Measurements from ENCODE around the gene UGP2. TPM values are rescaled to one million over a fixed set of nuclear protein-coding genes. Genes with fewer than 3 reads are reported as not detected.

Gene UGP2
- total and polyA plus RNA-seq, 10 of the 15 experiments (the other 5 are each of a cell fraction or from before 2014, with no cell fraction given) = 40.8 to 98.3 (median 76.1) TPM

DNA sequence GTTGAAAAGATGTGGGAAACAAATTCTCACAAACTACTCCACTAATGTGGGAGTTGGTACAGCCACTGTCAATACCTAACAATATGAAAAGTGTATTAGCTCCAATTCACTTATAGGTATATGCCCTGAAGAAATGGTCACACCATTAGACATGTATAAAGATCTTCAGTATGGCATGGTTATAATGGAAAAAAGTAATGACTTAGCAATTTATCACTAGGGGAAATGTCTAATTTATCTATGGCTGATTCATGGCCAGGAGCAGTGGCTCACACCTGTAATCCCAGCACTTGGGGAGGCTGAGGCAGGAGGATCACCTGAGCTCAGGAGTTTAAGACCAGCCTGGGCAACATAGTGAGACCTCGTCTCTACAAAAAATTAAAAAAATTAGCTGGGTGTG is 52.5 kb downstream of the UGP2 start:
- Histone ChIP-seq H3K4me2 (ENCODE audit: control insufficient read depth, insufficient read depth) (no peak overlapping the region), H3K9ac (ENCODE audit: control insufficient read depth, insufficient read depth, low read length) (no peak overlapping the region), H3K27ac (ENCODE audit: control insufficient read depth, insufficient read depth) (no peak overlapping the region), H3K36me3 (ENCODE audit: control insufficient read depth in 2 of 2, insufficient read depth in 2 of 2, low read length in 1 of 2) (peaks cover 3 to 23% of the 10 kb centered on the region in 2 experiments), H3K4me1 (ENCODE audit: control insufficient read depth, insufficient read depth, low read length) (no peaks in the 10 kb centered on the region), H3K79me2 (ENCODE audit: control insufficient read depth, insufficient read depth, low read length) (no peaks in the 10 kb centered on the region), H3K9me3 (replicated peaks; ENCODE audit: control insufficient read depth, insufficient read depth, low read length) (no peaks in the 10 kb centered on the region), H2AFZ (ENCODE audit: control insufficient read depth, low read depth, low read length) (no peak overlapping the region), H3K4me3 (no peak overlapping the region), H4K20me1 (ENCODE audit: control insufficient read depth, insufficient read depth) (no peaks in the 10 kb centered on the region), H3K27me3 (replicated peaks in 1 of 2; ENCODE audit: control insufficient read depth in 2 of 2, insufficient read depth in 2 of 2, low read length in 1 of 2) (no peaks in the 10 kb centered on the region)
- intact Hi-C loops (cut with micrococcal nuclease; ENCODE audit: unreplicated experiment) = no loop called here
- DNase-seq (ENCODE audit: low read depth, low spot score) = no peak
- POLR2A ChIA-PET = no interaction called here
- no peak for ATAC-seq
- RAD21 ChIA-PET (ENCODE audit: unreplicated experiment) = no interaction called here
- BruUV-seq (replicated peaks) = no TSS peak
- no peak for FAIRE-seq
- TF ChIP-seq RBBP5 (conservative IDR thresholded peaks at IDR 0.05) (no peak), MYB (IDR thresholded peaks at IDR 0.05; ENCODE audit: borderline replicate concordance, low read depth, low read length) (no peak), ZBED1 (IDR thresholded peaks at IDR 0.05; ENCODE audit: borderline replicate concordance) (no peak), ASH2L (IDR thresholded peaks at IDR 0.05; ENCODE audit: borderline replicate concordance, low read depth) (no peak)
- TF ChIP-seq, protein P1, sequence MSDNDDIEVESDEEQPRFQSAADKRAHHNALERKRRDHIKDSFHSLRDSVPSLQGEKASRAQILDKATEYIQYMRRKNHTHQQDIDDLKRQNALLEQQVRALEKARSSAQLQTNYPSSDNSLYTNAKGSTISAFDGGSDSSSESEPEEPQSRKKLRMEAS (IDR thresholded peaks at IDR 0.05; ENCODE audit: low read depth, low read length) = no peak
- 93% methylated on average over 1 of the region's 1 CpG for WGBS (ENCODE audit: insufficient coverage, insufficient replicate concordance, low lambda C conversion rate, missing lambda C conversion rate)
- CTCF ChIA-PET = no interaction called here
- in situ Hi-C loops (cut with MboI) = no loop called here
- SMC1A ChIA-PET (ENCODE audit: uncharacterized antibody, unreplicated experiment) = no interaction called here

DNA sequence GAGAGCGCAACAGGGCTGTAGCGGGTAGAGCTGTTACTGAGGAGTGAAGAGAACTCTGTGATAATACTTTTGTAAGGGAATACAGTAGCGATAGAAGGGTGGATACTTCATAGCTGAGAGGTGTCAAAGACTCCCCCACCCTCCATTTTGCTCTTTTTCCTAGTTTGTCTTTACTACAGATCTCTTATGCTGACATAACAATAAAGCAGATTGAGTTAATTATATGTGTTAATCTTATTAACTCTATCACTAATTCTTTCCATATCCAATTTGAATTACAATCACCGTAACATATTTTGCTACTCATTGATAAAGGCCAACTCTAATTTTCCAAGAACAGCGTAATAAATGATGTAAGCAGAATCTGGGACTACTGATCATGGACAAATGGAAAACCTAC is 57.1 kb downstream of the UGP2 start:
- POLR2A ChIA-PET = interaction anchor here (0.6 kb wide), 1 partner anchor 50 kb away, joined by 3 read pairs; no protein-coding TSS in a partner anchor
- no peaks in the 10 kb centered on the region for H4K20me1 ChIP-seq (ENCODE audit: control insufficient read depth, insufficient read depth)
- no peak for DNase-seq (ENCODE audit: low read depth, low spot score)
- 98% methylated on average over 5 of the region's 5 CpGs for WGBS (ENCODE audit: insufficient coverage, insufficient replicate concordance, low lambda C conversion rate, missing lambda C conversion rate)
- H2AFZ ChIP-seq (ENCODE audit: control insufficient read depth, low read depth, low read length) = no peak overlapping the region
- intact Hi-C loops (cut with micrococcal nuclease; ENCODE audit: unreplicated experiment) (no loop called here), in situ Hi-C loops (cut with MboI) (no loop called here)
- no peak overlapping the region for H3K4me2 ChIP-seq (ENCODE audit: control insufficient read depth, insufficient read depth)
- no peak overlapping the region for H3K4me3 ChIP-seq
- CTCF ChIA-PET = interaction anchor here (1.0 kb wide), 1 partner anchor 200 kb away, joined by 5 read pairs; no protein-coding TSS in a partner anchor
- FAIRE-seq = no peak
- SMC1A ChIA-PET (ENCODE audit: uncharacterized antibody, unreplicated experiment) = interaction anchor here (0.7 to 2.0 kb wide), 5 partner anchors 14 to 363 kb away, joined by 3 to 6 read pairs (median 3); no protein-coding TSS in a partner anchor
- no peak for ATAC-seq
- no peak overlapping the region for H3K27ac ChIP-seq (ENCODE audit: control insufficient read depth, insufficient read depth)
- no peaks in the 10 kb centered on the region for H3K27me3 ChIP-seq (replicated peaks in 1 of 2; ENCODE audit: control insufficient read depth in 2 of 2, insufficient read depth in 2 of 2, low read length in 1 of 2)
- RAD21 ChIA-PET (ENCODE audit: unreplicated experiment) = no interaction called here
- H3K79me2 ChIP-seq (ENCODE audit: control insufficient read depth, insufficient read depth, low read length) = no peaks in the 10 kb centered on the region
- BruUV-seq (replicated peaks) = no TSS peak
- peaks cover 11% of the 10 kb centered on the region for H3K9me3 ChIP-seq (replicated peaks; ENCODE audit: control insufficient read depth, insufficient read depth, low read length)
- H3K4me1 ChIP-seq (ENCODE audit: control insufficient read depth, insufficient read depth, low read length) = no peaks in the 10 kb centered on the region
- TF ChIP-seq NFYB (IDR thresholded peaks at IDR 0.05; ENCODE audit: insufficient read depth, low read depth, low read length) (no peak), NR2F1 (conservative IDR thresholded peaks at IDR 0.05) (no peak), HDGF (IDR thresholded peaks at IDR 0.05) (no peak), KDM1A (IDR thresholded peaks at IDR 0.05; ENCODE audit: borderline replicate concordance) (no peak), RAD51 (IDR thresholded peaks at IDR 0.05) (no peak), DPF2 (IDR thresholded peaks at IDR 0.05) (no peak), WRNIP1 (IDR thresholded peaks at IDR 0.05; ENCODE audit: borderline replicate concordance, low read depth, low read length) (no peak), FOS (IDR thresholded peaks at IDR 0.05; ENCODE audit: borderline replicate concordance, extremely low read depth, insufficient read length) (no peak)
- peaks cover 0 to 10% of the 10 kb centered on the region in 2 experiments for H3K36me3 ChIP-seq (ENCODE audit: control insufficient read depth in 2 of 2, insufficient read depth in 2 of 2, low read length in 1 of 2)
- H3K9ac ChIP-seq (ENCODE audit: control insufficient read depth, insufficient read depth, low read length) = no peak overlapping the region
